Measurements from ENCODE around the gene SYNDIG1L. TPM values are rescaled to one million over a fixed set of nuclear protein-coding genes. Genes with fewer than 3 reads are reported as not detected.

The SYNDIG1L gene
- total and polyA plus RNA-seq, 2 of the 4 experiments (the other 2 are of a cell fraction): not detected

DNA sequence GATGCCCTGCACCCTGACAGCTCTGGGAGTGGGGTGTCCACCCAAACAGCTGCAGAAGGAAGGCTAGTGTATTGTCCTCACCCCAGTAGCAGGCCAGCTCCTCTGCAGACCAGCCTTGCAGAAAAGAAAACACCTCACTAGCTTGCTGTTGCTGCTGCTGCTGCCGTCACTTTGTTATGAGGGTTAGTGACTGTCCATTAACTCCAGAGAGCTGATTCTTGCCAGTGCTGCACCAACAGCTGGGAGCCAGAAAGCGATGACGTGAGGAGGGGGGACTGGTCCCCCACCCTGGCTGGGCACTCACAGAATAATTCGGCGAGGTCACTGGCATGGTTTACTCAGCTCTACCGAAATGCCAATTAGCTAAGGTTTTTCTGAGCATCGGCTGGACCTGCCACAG, 2.8 kb downstream of the SYNDIG1L start:
- POLR2A ChIA-PET (ENCODE audit: unreplicated experiment): no interaction called here
- Histone ChIP-seq H4K20me1 (ENCODE audit: insufficient read depth, low read length) (no peaks in the 10 kb centered on the region), H2AK5ac (ENCODE audit: low read depth, low read length) (no peak overlapping the region), H2BK5ac (ENCODE audit: low read depth, low read length, poor library complexity, severe bottlenecking) (no peak overlapping the region), H3K23ac (ENCODE audit: low read depth, low read length) (no peak overlapping the region), H3K36me3 (ENCODE audit: control insufficient read depth, insufficient read depth, low read length) (no peaks in the 10 kb centered on the region), H3K27me3 (ENCODE audit: control insufficient read depth, insufficient read depth, low read length) (peaks cover 66% of the 10 kb centered on the region), H3K4ac (ENCODE audit: low read depth, low read length) (no peak overlapping the region), H3K14ac (replicated peaks; ENCODE audit: low read depth, low read length) (no peak overlapping the region), H3K9me3 (ENCODE audit: control insufficient read depth, insufficient read depth, low read length) (peaks cover 2% of the 10 kb centered on the region; the same call in 1 of the 2 replicates), H4K91ac (ENCODE audit: insufficient read depth, low read depth, low read length) (no peak overlapping the region), H2BK120ac (ENCODE audit: low read depth, low read length) (no peak overlapping the region), H2AFZ (replicated peaks; ENCODE audit: low read length, poor library complexity) (no peak overlapping the region), H3K4me1 (ENCODE audit: control insufficient read depth, insufficient read depth, low read length) (no peaks in the 10 kb centered on the region), H3K4me3 (ENCODE audit: insufficient read depth, low read depth, low read length) (no peak overlapping the region), H3K56ac (ENCODE audit: extremely low read depth, insufficient read depth, low read length) (no peak overlapping the region), H3K9ac (ENCODE audit: low read depth, low read length) (no peak overlapping the region), H3K18ac (ENCODE audit: low read depth, low read length) (no peak overlapping the region), H2BK15ac (ENCODE audit: low read depth, low read length) (no peak overlapping the region), H2AK9ac (replicated peaks; ENCODE audit: low read depth, low read length, poor library complexity) (no peak overlapping the region), H2BK20ac (ENCODE audit: low read depth, low read length) (no peak overlapping the region), H3K79me1 (ENCODE audit: low read depth in 1 of 2, low read length in 2 of 2) (no peaks in the 10 kb centered on the region), H4K5ac (ENCODE audit: low read depth, low read length) (no peak overlapping the region), H4K8ac (ENCODE audit: low read depth in 2 of 2, low read length in 2 of 2) (no peak overlapping the region), H3K27ac (ENCODE audit: insufficient read depth, low read length) (no peak overlapping the region), H3K9me1 (ENCODE audit: insufficient read depth, low read length) (no peaks in the 10 kb centered on the region), H3K4me2 (ENCODE audit: low read depth, low read length) (no peak overlapping the region)
- dilution Hi-C loops (cut with HindIII; ENCODE audit: low sequenced_read_pairs, unreplicated experiment): no loop called here
- ATAC-seq (ENCODE audit: low read depth): no peak
- BruUV-seq (replicated peaks): no TSS peak
- intact Hi-C loops (cut with micrococcal nuclease): no loop called here
- in situ Hi-C loops (cut with MboI; ENCODE audit: low sequenced_read_pairs): no loop called here
- no peak for TF ChIP-seq RCOR1 (IDR thresholded peaks at IDR 0.05; ENCODE audit: insufficient replicate concordance, low read length)
- TF ChIP-seq POLR2A (IDR thresholded peaks at IDR 0.05; ENCODE audit: low read depth, low read length): no peak
- TF ChIP-seq, protein P1, sequence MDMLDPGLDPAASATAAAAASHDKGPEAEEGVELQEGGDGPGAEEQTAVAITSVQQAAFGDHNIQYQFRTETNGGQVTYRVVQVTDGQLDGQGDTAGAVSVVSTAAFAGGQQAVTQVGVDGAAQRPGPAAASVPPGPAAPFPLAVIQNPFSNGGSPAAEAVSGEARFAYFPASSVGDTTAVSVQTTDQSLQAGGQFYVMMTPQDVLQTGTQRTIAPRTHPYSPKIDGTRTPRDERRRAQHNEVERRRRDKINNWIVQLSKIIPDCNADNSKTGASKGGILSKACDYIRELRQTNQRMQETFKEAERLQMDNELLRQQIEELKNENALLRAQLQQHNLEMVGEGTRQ (IDR thresholded peaks at IDR 0.05; ENCODE audit: low read depth, low read length): no peak
- TF ChIP-seq MXI1 (IDR thresholded peaks at IDR 0.05; ENCODE audit: borderline replicate concordance, low read depth, low read length): no peak
- no peak for TF ChIP-seq NFE2L2 (IDR thresholded peaks at IDR 0.05; ENCODE audit: low read depth, low read length)
- TF ChIP-seq, protein P2, sequence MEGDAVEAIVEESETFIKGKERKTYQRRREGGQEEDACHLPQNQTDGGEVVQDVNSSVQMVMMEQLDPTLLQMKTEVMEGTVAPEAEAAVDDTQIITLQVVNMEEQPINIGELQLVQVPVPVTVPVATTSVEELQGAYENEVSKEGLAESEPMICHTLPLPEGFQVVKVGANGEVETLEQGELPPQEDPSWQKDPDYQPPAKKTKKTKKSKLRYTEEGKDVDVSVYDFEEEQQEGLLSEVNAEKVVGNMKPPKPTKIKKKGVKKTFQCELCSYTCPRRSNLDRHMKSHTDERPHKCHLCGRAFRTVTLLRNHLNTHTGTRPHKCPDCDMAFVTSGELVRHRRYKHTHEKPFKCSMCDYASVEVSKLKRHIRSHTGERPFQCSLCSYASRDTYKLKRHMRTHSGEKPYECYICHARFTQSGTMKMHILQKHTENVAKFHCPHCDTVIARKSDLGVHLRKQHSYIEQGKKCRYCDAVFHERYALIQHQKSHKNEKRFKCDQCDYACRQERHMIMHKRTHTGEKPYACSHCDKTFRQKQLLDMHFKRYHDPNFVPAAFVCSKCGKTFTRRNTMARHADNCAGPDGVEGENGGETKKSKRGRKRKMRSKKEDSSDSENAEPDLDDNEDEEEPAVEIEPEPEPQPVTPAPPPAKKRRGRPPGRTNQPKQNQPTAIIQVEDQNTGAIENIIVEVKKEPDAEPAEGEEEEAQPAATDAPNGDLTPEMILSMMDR (conservative IDR thresholded peaks at IDR 0.05; ENCODE audit: low read depth, low read length): no peak
- no peak for TF ChIP-seq FOS (IDR thresholded peaks at IDR 0.05; ENCODE audit: low read depth, low read length)
- TF ChIP-seq, protein P3, sequence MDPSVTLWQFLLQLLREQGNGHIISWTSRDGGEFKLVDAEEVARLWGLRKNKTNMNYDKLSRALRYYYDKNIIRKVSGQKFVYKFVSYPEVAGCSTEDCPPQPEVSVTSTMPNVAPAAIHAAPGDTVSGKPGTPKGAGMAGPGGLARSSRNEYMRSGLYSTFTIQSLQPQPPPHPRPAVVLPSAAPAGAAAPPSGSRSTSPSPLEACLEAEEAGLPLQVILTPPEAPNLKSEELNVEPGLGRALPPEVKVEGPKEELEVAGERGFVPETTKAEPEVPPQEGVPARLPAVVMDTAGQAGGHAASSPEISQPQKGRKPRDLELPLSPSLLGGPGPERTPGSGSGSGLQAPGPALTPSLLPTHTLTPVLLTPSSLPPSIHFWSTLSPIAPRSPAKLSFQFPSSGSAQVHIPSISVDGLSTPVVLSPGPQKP (IDR thresholded peaks at IDR 0.05; ENCODE audit: borderline replicate concordance, low read depth, low read length): no peak
- TF ChIP-seq MAFK (IDR thresholded peaks at IDR 0.05; ENCODE audit: low read depth, low read length): no peak
- TF ChIP-seq BHLHE40 (IDR thresholded peaks at IDR 0.05; ENCODE audit: low read depth, low read length): no peak
- no peak for TF ChIP-seq CEBPB (IDR thresholded peaks at IDR 0.05; ENCODE audit: low read depth, low read length)
- no peak for TF ChIP-seq CHD1 (IDR thresholded peaks at IDR 0.05; ENCODE audit: low read depth, low read length)
- TF ChIP-seq RAD21 (IDR thresholded peaks at IDR 0.05; ENCODE audit: low read length): no peak
- DNase-seq: no peak
- CTCF ChIA-PET: no interaction called here
- 20% methylated on average over 2 of the region's 7 CpGs; no CpG with 5 or more reads in 1 of the 2 experiments for WGBS, 2 experiments (ENCODE audit: extremely low coverage in 2 of 2, insufficient read length in 1 of 2)
